H1 (cell line): ENCODE measurements around the gene ESPNL. TPM values are rescaled to one million over a fixed set of nuclear protein-coding genes. Genes with fewer than 3 reads are reported as not detected.

Experiments used
- ASH2L ChIP-seq: fragments of 200-600, 300-600 bp; sonication (generic); IDR thresholded peaks from one replicate; pipeline ENCODE4 v1.7.1; 2017; ENCODE audit warnings: low read length
- CHD7 ChIP-seq: fragments of 300-600 bp; sonication (generic); IDR thresholded peaks from 2 replicates; pipeline ENCODE4 v1.7.1; 2012; ENCODE audit warnings: low read length, moderate library complexity, mild to moderate bottlenecking, inconsistent platforms; ENCODE audit not compliant: insufficient replicate concordance
- E2F6 ChIP-seq: IDR thresholded peaks from 2 replicates; pipeline ENCODE4 v1.6.1; 2012; ENCODE audit warnings: inconsistent platforms
- KDM1A ChIP-seq: fragments of 200-600, 300-600 bp; sonication (generic); IDR thresholded peaks from 2 replicates; pipeline ENCODE4 v1.7.1; 2016; ENCODE audit warnings: mild to moderate bottlenecking, low read length, borderline replicate concordance
- KDM4A ChIP-seq: IDR thresholded peaks from one replicate; pipeline ENCODE4 v1.7.1; 2012; ENCODE audit warnings: low read depth, mild to moderate bottlenecking, moderate library complexity, low read length, inconsistent platforms; ENCODE audit not compliant: severe bottlenecking
- PHF8 ChIP-seq: fragments of 200-600 bp; sonication (generic); conservative IDR thresholded peaks from 2 replicates; pipeline ENCODE4 v1.7.1; 2012; ENCODE audit warnings: low read depth, mild to moderate bottlenecking, inconsistent platforms, low read length, moderate library complexity
- RFX5 ChIP-seq: IDR thresholded peaks from 2 replicates; pipeline ENCODE4 v1.6.1; 2011; ENCODE audit warnings: low read depth, low read length, improper control_type of control experiment, borderline replicate concordance
- SIRT6 ChIP-seq: IDR thresholded peaks from one replicate; pipeline ENCODE4 v1.7.1; 2012; ENCODE audit warnings: low read length, inconsistent platforms
- SP2 ChIP-seq: IDR thresholded peaks from 2 replicates; pipeline ENCODE4 v1.6.1; 2012; ENCODE audit warnings: mild to moderate bottlenecking, low read length, inconsistent platforms
- TBP ChIP-seq: IDR thresholded peaks from 2 replicates; pipeline ENCODE4 v1.6.1; 2011; ENCODE audit warnings: low read depth, low read length, improper control_type of control experiment
- polyA plus RNA-seq, 7 experiments: library from polyadenylated mRNA; depleted of rRNA in 3 of 7; stranded (reverse) in 5 of 7; unstranded in 2 of 7; fragments of >200 nt in 5 of 7; fragments of 200-250 nt in 2 of 7; gene quantifications; 1 replicate in 5 of 7; 2 replicates in 1 of 7; 4 replicates in 1 of 7; pipeline versions ENCODE4 v1.2.1 to v1.2.3, GENCODE V29; 2011 to 2013; ENCODE audit warnings: missing spikeins in 2 of 7, mixed read lengths in 2 of 7
- total RNA-seq: library from RNA; stranded (reverse); fragmentation: NEBNext Ultra II Directional; extraction: Animal tissue kit (Norgen Biotek cat#: 25700); gene quantifications from 2 replicates; pipeline ENCODE4 v1.2.1, GENCODE V29; 2021

Gene ESPNL
- total and polyA plus RNA-seq, 2 of the 8 experiments (the other 6 are each of a cell fraction or from before 2014, with no cell fraction given), result 0.68 to 1.3 TPM

- TF ChIP-seq CHD7 (no peak), ASH2L (peak; percentile 37), KDM4A (peak; percentile 74), TBP (0 out of 2 replicates have a peak, but pooled peaks have one; percentile 21), E2F6 (peak; percentile 29; the same call in 1 of the 2 replicates), SIRT6 (no peak), PHF8 (0 out of 2 replicates have a peak, but pooled peaks have one; percentile 21), SP2 (no peak), RFX5 (no peak), KDM1A (peak; percentile 77; the same call in 1 of the 2 replicates)
Observed at GRCh38 chr2:238158509-238159070, 58.5 kb downstream of the ESPNL start, which contains the start of gene ERFE (continued).
